ENCODE data around the gene GATA2. TPM values are rescaled to one million over a fixed set of nuclear protein-coding genes. Genes with fewer than 3 reads are reported as not detected.

GATA2 gene
- total and polyA plus RNA-seq, 2 of the 8 experiments (the other 6 are each of a cell fraction or from before 2014, with no cell fraction given) = 0.03 to 0.30 TPM

- no peak for TF ChIP-seq KDM1A (IDR thresholded peaks at IDR 0.05; ENCODE audit: borderline replicate concordance, low read length)
- TF ChIP-seq GABPA (IDR thresholded peaks at IDR 0.05; ENCODE audit: borderline replicate concordance, insufficient read depth, low read length) = no peak
Measured at GRCh38 chr3:128499724-128500275, 6.8 kb upstream of the GATA2 start (continued).
